A549 (cell line): Measurements from ENCODE around the gene CLEC10A. TPM values are rescaled to one million over a fixed set of nuclear protein-coding genes. Genes with fewer than 3 reads are reported as not detected.

ENCODE experiments used
- ATAC-seq, 2 experiments: fragments of 200-7000 bp in 1 of 2; fragments of >200 bp in 1 of 2; cut with Nextera tagmentation in 1 of 2; cut with Tn5 transposase in 1 of 2; 3 replicates each; pipeline versions ENCODE4 v1.8.0 to v1.9.1; 2018 to 2020; ENCODE audit warnings: mild to moderate bottlenecking in 1 of 2, moderate library complexity in 1 of 2
- CTCF ChIA-PET: fragments of 300-600 bp; sonication (Branson Sonifier 250); formaldehyde crosslinking; extraction: SDS; loops from one replicate; lab custom pipeline; 2021; ENCODE audit warnings: antibody characterized with exemption, inconsistent platforms; lab: Yijun Ruan, JAX
- POLR2A ChIA-PET: fragments of 350-600 bp; formaldehyde crosslinking; extraction: SDS; loops from one replicate; lab custom pipeline; 2021; ENCODE audit warnings: antibody characterized with exemption, inconsistent platforms; lab: Yijun Ruan, JAX
- DNase-seq, 2 experiments: peaks; one replicate each; pipeline versions ENCODE4 v3.0.0 to v3.0.0-alpha.2; 2011 to 2016; ENCODE audit warnings: low read depth in 1 of 2, low spot score in 1 of 2
- FAIRE-seq: peaks from 2 replicates; lab custom pipeline; 2011; peaks lifted over from hg19 to GRCh38; lab: Jason Lieb, UNC
- H3K27ac ChIP-seq, 2 experiments: fragments of >200 bp; sonication (Bioruptor Twin); formaldehyde crosslinking; 3 replicates each; pipeline ENCODE4 v1.5.1; 2016 to 2017
- H3K4me1 ChIP-seq: fragments of >200 bp; sonication (Bioruptor Twin); formaldehyde crosslinking; 3 replicates; pipeline ENCODE4 v1.6.1; 2016
- H3K4me2 ChIP-seq: fragments of >200 bp; sonication (Bioruptor Twin); formaldehyde crosslinking; 3 replicates; pipeline ENCODE4 v1.6.1; 2016
- H3K4me3 ChIP-seq: fragments of >200 bp; sonication (Bioruptor Twin); formaldehyde crosslinking; 3 replicates; pipeline ENCODE4 v1.5.1; 2016
- H3K9me3 ChIP-seq: fragments of >200 bp; sonication (Bioruptor Twin); formaldehyde crosslinking; 3 replicates; pipeline ENCODE4 v1.6.1; 2016
- CHD4 ChIP-seq: fragments of 200-600 bp; sonication (generic); IDR thresholded peaks from 2 replicates; pipeline ENCODE4 v1.6.1; 2016; ENCODE audit warnings: antibody characterized with exemption, mild to moderate bottlenecking, borderline replicate concordance
- EHMT2 ChIP-seq: fragments of 200-600 bp; sonication (generic); IDR thresholded peaks from 2 replicates; pipeline ENCODE4 v1.6.1; 2016; ENCODE audit warnings: antibody characterized with exemption, low read depth, mild to moderate bottlenecking, moderate library complexity
- GATA3 ChIP-seq: IDR thresholded peaks from 2 replicates; pipeline ENCODE4 v1.6.1; 2012; ENCODE audit warnings: borderline replicate concordance
- KDM1A ChIP-seq: fragments of 200-600 bp; sonication (generic); IDR thresholded peaks from 2 replicates; pipeline ENCODE4 v1.6.1; 2016; ENCODE audit warnings: low read depth, mild to moderate bottlenecking
- POLR2AphosphoS2 ChIP-seq: conservative IDR thresholded peaks from 2 replicates; pipeline ENCODE4 v1.6.1; 2012; ENCODE audit warnings: low read length, improper control_type of control experiment, inconsistent platforms
- ZC3H11A ChIP-seq: fragments of 450-650 bp; IDR thresholded peaks from 2 replicates; pipeline ENCODE4 v1.6.1; 2014; ENCODE audit warnings: antibody characterized with exemption, mild to moderate bottlenecking
- WGBS: methylation state at CpG from one replicate; pipeline ENCODE4 v1.1.6; 2017; ENCODE audit errors: missing lambda C conversion rate; 5-methylcytosine and 5-hydroxymethylcytosine counted together
- polyA plus RNA-seq, 4 experiments: library from polyadenylated mRNA; depleted of rRNA in 3 of 4; stranded (reverse); fragments of >200 nt; fragmentation: RNase III in 1 of 4; extraction: RNeasy Plus Mini Kit Qiagen cat#74134 plus additional on column Dnase treatment in 1 of 4; gene quantifications; 2 replicates in 3 of 4; 3 replicates in 1 of 4; pipeline ENCODE4 v1.2.3, GENCODE V29; 2011 to 2017
- small RNA-seq, 6 experiments: library from RNA; depleted of rRNA; stranded (forward); fragments of <200 nt; gene quantifications; one replicate each; pipeline ENCODE3, GENCODE V24; 2012

CLEC10A gene
- polyA plus RNA-seq, 2 of the 4 experiments (the other 2 are of a cell fraction): not detected

GRCh38 chr17:7026471-7027115 is 53.5 kb downstream of the CLEC10A start:
- no peak for DNase-seq
- TF ChIP-seq EHMT2 (no peak), POLR2AphosphoS2 (no peak), GATA3 (no peak), KDM1A (no peak), ZC3H11A (no peak)
- TF ChIP-seq, all 56 proteins: peak for 0
- FAIRE-seq (no peak), ATAC-seq (no peak)
- ChIA-PET POLR2A (interaction anchor here (1.8 kb wide), 1 partner anchor 9 kb away, joined by 13 read pairs; the partner anchor contains the start of gene SLC16A13), CTCF (interaction anchor here (0.7 to 3.1 kb wide), 8 partner anchors 10 to 1591 kb away, joined by 3 to 20 read pairs (median 4); no protein-coding TSS in a partner anchor)
- no peaks in the 10 kb centered on the region for H3K9me3 ChIP-seq
- no peak overlapping the region for H3K4me3 ChIP-seq
- H3K4me2 ChIP-seq: no peak overlapping the region
- 88% methylated on average over 29 of the region's 29 CpGs for WGBS
- H3K4me1 ChIP-seq: peaks cover 2% of the 10 kb centered on the region; the same call in 2 of the 3 replicates
- H3K27ac ChIP-seq: no peak overlapping the region

- no peaks in the 10 kb centered on the region for H3K9me3 ChIP-seq
- POLR2A ChIA-PET: interaction anchor here (0.9 to 1.8 kb wide), 2 partner anchors 10 kb away, joined by 3 to 13 read pairs; partner anchors contain the start of gene SLC16A13
- no peak for FAIRE-seq
Observed at GRCh38 chr17:7025245-7025644, 54.8 kb downstream of the CLEC10A start.

More at GRCh38 chr17:7025245-7025644, 54.8 kb downstream of the CLEC10A start:
- no peak overlapping the region for H3K4me3 ChIP-seq
- CTCF ChIA-PET: interaction anchor here (0.6 to 3.3 kb wide), 13 partner anchors 9 to 359 kb away, joined by 3 to 19 read pairs (median 5); partner anchors contain the start of gene SLC16A11
- H3K27ac ChIP-seq: no peak overlapping the region
- no peak overlapping the region for H3K4me2 ChIP-seq
- no peak for ATAC-seq
- DNase-seq: no peak
- H3K4me1 ChIP-seq: peaks cover 10% of the 10 kb centered on the region
- 81% methylated on average over 1 of the region's 1 CpG for WGBS
- no peak for TF ChIP-seq CHD4

Small RNA genes within 50 kb of the gene (small RNA-seq; reads per million reads assigned to genes)
- gene AC120057.1: 0 reads per million in 6 experiments

Other genes starting within 250 kb of the CLEC10A start
- not detected in 2 replicates for gene TEKT1, start 248.5 kb downstream of the CLEC10A start, polyA plus RNA-seq (2011; rRNA removed)
- not detected in 3 replicates for gene TEKT1, start 248.5 kb downstream of the CLEC10A start, polyA plus RNA-seq (2017; fragmentation: RNase III; extraction: RNeasy Plus Mini Kit Qiagen cat#74134 plus additional on column Dnase treatment)
- not detected in 2 replicates for gene ALOX12, start 84.2 kb downstream of the CLEC10A start, polyA plus RNA-seq (2011; rRNA removed)
- not detected in 3 replicates for gene ALOX12, start 84.2 kb downstream of the CLEC10A start, polyA plus RNA-seq (2017; fragmentation: RNase III; extraction: RNeasy Plus Mini Kit Qiagen cat#74134 plus additional on column Dnase treatment)
- 185 and 210 TPM in 2 replicates for gene RNASEK, start 67.6 kb downstream of the CLEC10A start, polyA plus RNA-seq (2011; rRNA removed)
- gene RNASEK, start 67.6 kb downstream of the CLEC10A start, polyA plus RNA-seq (2017; fragmentation: RNase III; extraction: RNeasy Plus Mini Kit Qiagen cat#74134 plus additional on column Dnase treatment): 388 to 426 TPM (median 424 TPM) in 3 replicates
- 0.16 TPM in 1 of 2 replicates, not detected in the other for gene BCL6B, start 57.2 kb downstream of the CLEC10A start, polyA plus RNA-seq (2011; rRNA removed)
- gene BCL6B, start 57.2 kb downstream of the CLEC10A start, polyA plus RNA-seq (2017; fragmentation: RNase III; extraction: RNeasy Plus Mini Kit Qiagen cat#74134 plus additional on column Dnase treatment): 0.03 to 0.04 TPM in 2 of 3 replicates, not detected in the other
- 6.2 and 8.0 TPM in 2 replicates for gene SLC16A13, start 44.2 kb downstream of the CLEC10A start, polyA plus RNA-seq (2011; rRNA removed)
- 6.2 to 10.9 TPM (median 10.4 TPM) in 3 replicates for gene SLC16A13, start 44.2 kb downstream of the CLEC10A start, polyA plus RNA-seq (2017; fragmentation: RNase III; extraction: RNeasy Plus Mini Kit Qiagen cat#74134 plus additional on column Dnase treatment)
- gene SLC16A11, start 36.2 kb downstream of the CLEC10A start, polyA plus RNA-seq (2011; rRNA removed): not detected in 2 replicates
- not detected in 3 replicates for gene SLC16A11, start 36.2 kb downstream of the CLEC10A start, polyA plus RNA-seq (2017; fragmentation: RNase III; extraction: RNeasy Plus Mini Kit Qiagen cat#74134 plus additional on column Dnase treatment)
- gene ASGR2, start 34.6 kb upstream of the CLEC10A start, polyA plus RNA-seq (2011; rRNA removed): 0.25 and 0.34 TPM in 2 replicates
- 0.06 TPM in 1 of 3 replicates, not detected in the others for gene ASGR2, start 34.6 kb upstream of the CLEC10A start, polyA plus RNA-seq (2017; fragmentation: RNase III; extraction: RNeasy Plus Mini Kit Qiagen cat#74134 plus additional on column Dnase treatment)
- gene ASGR1, start 99.1 kb upstream of the CLEC10A start, polyA plus RNA-seq (2011; rRNA removed): 2.6 and 3.4 TPM in 2 replicates
- gene ASGR1, start 99.1 kb upstream of the CLEC10A start, polyA plus RNA-seq (2017; fragmentation: RNase III; extraction: RNeasy Plus Mini Kit Qiagen cat#74134 plus additional on column Dnase treatment): 1.0 to 1.6 TPM (median 1.6 TPM) in 3 replicates
- 8.3 and 9.2 TPM in 2 replicates for gene DLG4, start 139.6 kb upstream of the CLEC10A start, polyA plus RNA-seq (2011; rRNA removed)
- gene DLG4, start 139.6 kb upstream of the CLEC10A start, polyA plus RNA-seq (2017; fragmentation: RNase III; extraction: RNeasy Plus Mini Kit Qiagen cat#74134 plus additional on column Dnase treatment): 16.1 to 22.6 TPM (median 21.3 TPM) in 3 replicates
- gene ACADVL, start 139.7 kb upstream of the CLEC10A start, polyA plus RNA-seq (2011; rRNA removed): 238 and 288 TPM in 2 replicates
- 392 to 429 TPM (median 425 TPM) in 3 replicates for gene ACADVL, start 139.7 kb upstream of the CLEC10A start, polyA plus RNA-seq (2017; fragmentation: RNase III; extraction: RNeasy Plus Mini Kit Qiagen cat#74134 plus additional on column Dnase treatment)
- 5.7 and 9.6 TPM in 2 replicates for gene DVL2, start 154.3 kb upstream of the CLEC10A start, polyA plus RNA-seq (2011; rRNA removed)
- 30.7 to 40.4 TPM (median 37.7 TPM) in 3 replicates for gene DVL2, start 154.3 kb upstream of the CLEC10A start, polyA plus RNA-seq (2017; fragmentation: RNase III; extraction: RNeasy Plus Mini Kit Qiagen cat#74134 plus additional on column Dnase treatment)
- 52.1 and 61.2 TPM in 2 replicates for gene PHF23, start 159.2 kb upstream of the CLEC10A start, polyA plus RNA-seq (2011; rRNA removed)
- gene PHF23, start 159.2 kb upstream of the CLEC10A start, polyA plus RNA-seq (2017; fragmentation: RNase III; extraction: RNeasy Plus Mini Kit Qiagen cat#74134 plus additional on column Dnase treatment): 70.9 to 80.2 TPM (median 79.1 TPM) in 3 replicates
- gene GABARAP, start 162.2 kb upstream of the CLEC10A start, polyA plus RNA-seq (2011; rRNA removed): 399 and 502 TPM in 2 replicates
- gene GABARAP, start 162.2 kb upstream of the CLEC10A start, polyA plus RNA-seq (2017; fragmentation: RNase III; extraction: RNeasy Plus Mini Kit Qiagen cat#74134 plus additional on column Dnase treatment): 431 to 510 TPM (median 504 TPM) in 3 replicates
- 161 and 251 TPM in 2 replicates for gene CTDNEP1, start 171.5 kb upstream of the CLEC10A start, polyA plus RNA-seq (2011; rRNA removed)
- gene CTDNEP1, start 171.5 kb upstream of the CLEC10A start, polyA plus RNA-seq (2017; fragmentation: RNase III; extraction: RNeasy Plus Mini Kit Qiagen cat#74134 plus additional on column Dnase treatment): 145 to 151 TPM (median 147 TPM) in 3 replicates
- gene ELP5, start 172.0 kb upstream of the CLEC10A start, polyA plus RNA-seq (2011; rRNA removed): 114 and 133 TPM in 2 replicates
- gene ELP5, start 172.0 kb upstream of the CLEC10A start, polyA plus RNA-seq (2017; fragmentation: RNase III; extraction: RNeasy Plus Mini Kit Qiagen cat#74134 plus additional on column Dnase treatment): 89.2 to 97.3 TPM (median 92.1 TPM) in 3 replicates
- 4.2 and 4.6 TPM in 2 replicates for gene CLDN7, start 182.2 kb upstream of the CLEC10A start, polyA plus RNA-seq (2011; rRNA removed)
- gene CLDN7, start 182.2 kb upstream of the CLEC10A start, polyA plus RNA-seq (2017; fragmentation: RNase III; extraction: RNeasy Plus Mini Kit Qiagen cat#74134 plus additional on column Dnase treatment): 0.59 to 0.97 TPM (median 0.59 TPM) in 3 replicates
- 0.16 TPM in 2 replicates for gene SLC2A4, start 201.5 kb upstream of the CLEC10A start, polyA plus RNA-seq (2011; rRNA removed)
- 0.17 to 0.18 TPM (median 0.17 TPM) in 3 replicates for gene SLC2A4, start 201.5 kb upstream of the CLEC10A start, polyA plus RNA-seq (2017; fragmentation: RNase III; extraction: RNeasy Plus Mini Kit Qiagen cat#74134 plus additional on column Dnase treatment)
- 0.61 and 0.98 TPM in 2 replicates for gene YBX2, start 214.4 kb upstream of the CLEC10A start, polyA plus RNA-seq (2011; rRNA removed)
- gene YBX2, start 214.4 kb upstream of the CLEC10A start, polyA plus RNA-seq (2017; fragmentation: RNase III; extraction: RNeasy Plus Mini Kit Qiagen cat#74134 plus additional on column Dnase treatment): 0.22 to 0.57 TPM (median 0.36 TPM) in 3 replicates
- gene EIF5A, start 227.4 kb upstream of the CLEC10A start, polyA plus RNA-seq (2011; rRNA removed): 945 and 969 TPM in 2 replicates
- 1,779 to 2,042 TPM (median 1,918 TPM) in 3 replicates for gene EIF5A, start 227.4 kb upstream of the CLEC10A start, polyA plus RNA-seq (2017; fragmentation: RNase III; extraction: RNeasy Plus Mini Kit Qiagen cat#74134 plus additional on column Dnase treatment)
- 48.5 and 61.7 TPM in 2 replicates for gene GPS2, start 235.1 kb upstream of the CLEC10A start, polyA plus RNA-seq (2011; rRNA removed)
- 147 to 171 TPM (median 158 TPM) in 3 replicates for gene GPS2, start 235.1 kb upstream of the CLEC10A start, polyA plus RNA-seq (2017; fragmentation: RNase III; extraction: RNeasy Plus Mini Kit Qiagen cat#74134 plus additional on column Dnase treatment)
- 12.2 and 18.3 TPM in 2 replicates for gene NEURL4, start 249.1 kb upstream of the CLEC10A start, polyA plus RNA-seq (2011; rRNA removed)
- 44.2 to 50.4 TPM (median 47.5 TPM) in 3 replicates for gene NEURL4, start 249.1 kb upstream of the CLEC10A start, polyA plus RNA-seq (2017; fragmentation: RNase III; extraction: RNeasy Plus Mini Kit Qiagen cat#74134 plus additional on column Dnase treatment)